CD8-positive, alpha-beta memory T cell (primary cell): ENCODE results near the gene LEPROT. TPM values are rescaled to one million over a fixed set of nuclear protein-coding genes. Genes with fewer than 3 reads are reported as not detected.

ENCODE experiments used
- CTCF ChIA-PET: fragments of 350-600 bp; sonication (Branson Sonifier 250); formaldehyde crosslinking; loops from one replicate; lab custom pipeline; 2021; ENCODE audit warnings: antibody characterized with exemption; lab: Charles Lee
- POLR2A ChIA-PET: fragments of 350-600 bp; sonication (Branson Sonifier 250); formaldehyde crosslinking; loops from one replicate; lab custom pipeline; 2021; ENCODE audit warnings: antibody characterized with exemption; lab: Charles Lee
- DNase-seq, 5 donors: peaks; one replicate each; pipeline versions ENCODE4 v3.0.0 to v3.0.0-alpha.2; 2020 to 2022; ENCODE audit warnings: mixed read lengths in 1 of 5
- H3K27ac ChIP-seq: one replicate; pipeline ENCODE4 v1.7.0; 2013; ENCODE audit warnings: low read depth, mild to moderate bottlenecking, low read length, moderate library complexity
- H3K27me3 ChIP-seq: 2 replicates; pipeline ENCODE4 v1.7.0; 2013; ENCODE audit warnings: low read length, mild to moderate bottlenecking; ENCODE audit not compliant: insufficient read depth, poor library complexity, severe bottlenecking
- H3K36me3 ChIP-seq: 2 replicates; pipeline ENCODE4 v1.7.0; 2013; ENCODE audit warnings: mild to moderate bottlenecking, low read length, moderate library complexity; ENCODE audit not compliant: insufficient read depth
- H3K4me1 ChIP-seq: 2 replicates; pipeline ENCODE4 v1.7.0; 2013; ENCODE audit warnings: mild to moderate bottlenecking, low read length, moderate library complexity; ENCODE audit not compliant: insufficient read depth
- H3K4me3 ChIP-seq: 2 replicates; pipeline ENCODE4 v1.7.0; 2013; ENCODE audit warnings: mild to moderate bottlenecking, low read length
- H3K9me3 ChIP-seq: 2 replicates; pipeline ENCODE4 v1.7.0; 2013; ENCODE audit warnings: mild to moderate bottlenecking, low read length
- H3K27ac Mint-ChIP-seq, 8 donors: one replicate each; pipeline ENCODE4 v1.8.0; 2020 to 2021; ENCODE audit warnings: mixed read lengths in 8 of 8, mild to moderate bottlenecking in 6 of 8, inconsistent platforms in 3 of 8, moderate library complexity in 3 of 8
- H3K27me3 Mint-ChIP-seq, 2 donors: one replicate each; pipeline ENCODE4 v1.8.0; 2020 to 2021; ENCODE audit warnings: mixed read lengths in 2 of 2, mild to moderate bottlenecking in 1 of 2, moderate library complexity in 1 of 2
- H3K36me3 Mint-ChIP-seq, 3 donors: one replicate each; pipeline ENCODE4 v1.8.0; 2020 to 2021; ENCODE audit warnings: mixed read lengths in 3 of 3, inconsistent platforms in 1 of 3, mild to moderate bottlenecking in 1 of 3
- H3K4me1 Mint-ChIP-seq, 3 donors: one replicate each; pipeline ENCODE4 v1.8.0; 2020 to 2021; ENCODE audit warnings: mixed read lengths in 3 of 3, inconsistent platforms in 1 of 3, mild to moderate bottlenecking in 1 of 3
- H3K4me3 Mint-ChIP-seq, 7 donors: one replicate each; pipeline ENCODE4 v1.8.0; 2020 to 2021; ENCODE audit warnings: mixed read lengths in 7 of 7, mild to moderate bottlenecking in 6 of 7, moderate library complexity in 4 of 7, inconsistent platforms in 2 of 7
- H3K9me3 Mint-ChIP-seq, 5 donors: one replicate each; pipeline ENCODE4 v1.8.0; 2020 to 2022; ENCODE audit warnings: mixed read lengths in 5 of 5, mild to moderate bottlenecking in 3 of 5, moderate library complexity in 2 of 5, inconsistent platforms in 1 of 5
- polyA plus RNA-seq: library from polyadenylated mRNA; unstranded; fragments of 300-500 nt; fragmentation: Illumina TruSeq; gene quantifications from one replicate; pipeline ENCODE4 v1.2.3, GENCODE V29; 2021
- total RNA-seq, 2 experiments: library from RNA; stranded (reverse); gene quantifications; one replicate each; pipeline ENCODE4 v1.2.3, GENCODE V29; 2021

The LEPROT gene
- total and polyA plus RNA-seq, 3 experiments from 2014 or later, result 16.4 to 21.6 (median 18.1) TPM

GRCh38 chr1:65416767-65417166 lies 3.7 kb upstream of the LEPROT start:
- peaks cover 17% of the 10 kb centered on the region for H3K4me1 ChIP-seq
- Mint-ChIP-seq H3K36me3 (peaks cover 0 to 6% (median 1%) of the 10 kb centered on the region in 3 donors), H3K4me3 (peak overlapping the region in 1 of 7 donors; percentile 61), H3K9me3 (no peaks in the 10 kb centered on the region), H3K27me3 (peaks cover 0 to 6% of the 10 kb centered on the region in 2 donors), H3K27ac (no peak overlapping the region), H3K4me1 (peaks cover 12 to 16% (median 14%) of the 10 kb centered on the region in 3 donors)
- no peak for DNase-seq
- no peak overlapping the region for H3K4me3 ChIP-seq
- ChIA-PET POLR2A (no interaction called here), CTCF (no interaction called here)
- H3K9me3 ChIP-seq, result no peaks in the 10 kb centered on the region
- H3K27ac ChIP-seq, result no peak overlapping the region
- no peaks in the 10 kb centered on the region for H3K36me3 ChIP-seq
- no peaks in the 10 kb centered on the region for H3K27me3 ChIP-seq

GRCh38 chr1:65417729-65418128 lies 2.7 kb upstream of the LEPROT start:
- Mint-ChIP-seq H3K36me3 (peaks cover 0 to 5% (median 1%) of the 10 kb centered on the region in 3 donors), H3K27ac (no peak overlapping the region), H3K4me1 (peaks cover 12 to 16% (median 14%) of the 10 kb centered on the region in 3 donors)

GRCh38 chr1:65418522-65419185 lies 1.8 kb upstream of the LEPROT start:
- H3K4me3 Mint-ChIP-seq, result peak overlapping the region in 2 of 7 donors; percentile 3 to 41
- POLR2A ChIA-PET, result interaction anchor here (2.1 kb wide), 1 partner anchor 164 kb away, joined by 21 read pairs; no protein-coding TSS in a partner anchor

More at GRCh38 chr1:65417729-65418128, 2.7 kb upstream of the LEPROT start:
- Histone ChIP-seq H3K27me3 (no peaks in the 10 kb centered on the region), H3K4me1 (peaks cover 23% of the 10 kb centered on the region), H3K27ac (peak overlapping the region; percentile 49), H3K36me3 (no peaks in the 10 kb centered on the region), H3K4me3 (no peak overlapping the region), H3K9me3 (no peaks in the 10 kb centered on the region)
- Mint-ChIP-seq H3K4me3 (peak overlapping the region in 2 of 7 donors; percentile 33 to 61), H3K9me3 (no peaks in the 10 kb centered on the region), H3K27me3 (peaks cover 0 to 6% of the 10 kb centered on the region in 2 donors)
- DNase-seq, result no peak
- CTCF ChIA-PET, result interaction anchor here (1.0 kb wide), 1 partner anchor 14 kb away, joined by 3 read pairs; no protein-coding TSS in a partner anchor
- POLR2A ChIA-PET, result no interaction called here

GRCh38 chr1:65419681-65420589 lies 533 bp upstream of the LEPROT start:
- H3K4me1 ChIP-seq, result peaks cover 23% of the 10 kb centered on the region
- no peaks in the 10 kb centered on the region for H3K36me3 ChIP-seq
- ChIA-PET POLR2A (interaction anchor here (0.5 to 2.1 kb wide), 7 partner anchors 10 to 1757 kb away, joined by 3 to 21 read pairs (median 4); partner anchors contain the start of genes DNAI4 and MIER1), CTCF (interaction anchor here (0.6 to 2.2 kb wide), 7 partner anchors 9 to 345 kb away, joined by 3 to 9 read pairs (median 4); no protein-coding TSS in a partner anchor)
- Mint-ChIP-seq H3K36me3 (peaks cover 0 to 5% (median 0%) of the 10 kb centered on the region in 3 donors), H3K4me3 (no peak overlapping the region), H3K27me3 (peaks cover 0 to 2% of the 10 kb centered on the region in 2 donors), H3K4me1 (peaks cover 16 to 23% (median 22%) of the 10 kb centered on the region in 3 donors), H3K9me3 (no peaks in the 10 kb centered on the region), H3K27ac (peak overlapping the region; percentile 83 to 97 (median 94))
- H3K9me3 ChIP-seq, result no peaks in the 10 kb centered on the region
- H3K27ac ChIP-seq, result peak overlapping the region; percentile 74
- peak; percentile 97 to 99 (median 98) for DNase-seq
- H3K4me3 ChIP-seq, result peak overlapping the region; percentile 87
- H3K27me3 ChIP-seq, result no peaks in the 10 kb centered on the region

More at GRCh38 chr1:65418522-65419185, 1.8 kb upstream of the LEPROT start:
- no peak overlapping the region for H3K4me3 ChIP-seq
- DNase-seq, result no peak
- H3K4me1 Mint-ChIP-seq, result peaks cover 13 to 16% (median 14%) of the 10 kb centered on the region in 3 donors
- no peaks in the 10 kb centered on the region for H3K9me3 Mint-ChIP-seq
- H3K27me3 Mint-ChIP-seq, result peaks cover 0 to 2% of the 10 kb centered on the region in 2 donors
- H3K27ac Mint-ChIP-seq, result peak overlapping the region in 2 of 8 donors; percentile 27 to 57
- CTCF ChIA-PET, result interaction anchor here (0.9 to 2.2 kb wide), 4 partner anchors 10 to 343 kb away, joined by 3 to 9 read pairs (median 6); no protein-coding TSS in a partner anchor
- H3K36me3 ChIP-seq, result no peaks in the 10 kb centered on the region
- no peaks in the 10 kb centered on the region for H3K9me3 ChIP-seq
- no peaks in the 10 kb centered on the region for H3K27me3 ChIP-seq
- peak overlapping the region; percentile 74 for H3K27ac ChIP-seq
- peaks cover 0 to 5% (median 0%) of the 10 kb centered on the region in 3 donors for H3K36me3 Mint-ChIP-seq
- H3K4me1 ChIP-seq, result peaks cover 23% of the 10 kb centered on the region

- CTCF ChIA-PET, result no interaction called here
- no peak for DNase-seq
- H3K4me3 ChIP-seq, result peak overlapping the region; percentile 75
These were observed 1.0 kb downstream of the LEPROT start for GRCh38 chr1:65421351-65422025.

GRCh38 chr1:65422241-65423203 lies 2.1 kb downstream of the LEPROT start:
- CTCF ChIA-PET, result interaction anchor here (1.0 kb wide), 1 partner anchor 8 kb away, joined by 3 read pairs; no protein-coding TSS in a partner anchor
- Mint-ChIP-seq H3K36me3 (peaks cover 0 to 30% (median 12%) of the 10 kb centered on the region in 3 donors), H3K9me3 (no peaks in the 10 kb centered on the region), H3K4me3 (no peak overlapping the region), H3K27ac (peak overlapping the region in 1 of 8 donors; percentile 51), H3K4me1 (peaks cover 16 to 25% (median 23%) of the 10 kb centered on the region in 3 donors), H3K27me3 (no peaks in the 10 kb centered on the region)
- POLR2A ChIA-PET, result no interaction called here
- no peaks in the 10 kb centered on the region for H3K27me3 ChIP-seq
- H3K27ac ChIP-seq, result peak overlapping the region; percentile 69
- H3K4me3 ChIP-seq, result no peak overlapping the region
- no peaks in the 10 kb centered on the region for H3K9me3 ChIP-seq
- peaks cover 23% of the 10 kb centered on the region for H3K4me1 ChIP-seq
- peaks cover 4% of the 10 kb centered on the region for H3K36me3 ChIP-seq
- no peak for DNase-seq

More at GRCh38 chr1:65421351-65422025, 1.0 kb downstream of the LEPROT start:
- H3K27me3 ChIP-seq, result no peaks in the 10 kb centered on the region
- Mint-ChIP-seq H3K27me3 (no peaks in the 10 kb centered on the region), H3K36me3 (peaks cover 0 to 20% (median 12%) of the 10 kb centered on the region in 3 donors), H3K4me3 (no peak overlapping the region), H3K27ac (no peak overlapping the region), H3K9me3 (no peaks in the 10 kb centered on the region), H3K4me1 (peaks cover 16 to 25% (median 23%) of the 10 kb centered on the region in 3 donors)
- no peaks in the 10 kb centered on the region for H3K9me3 ChIP-seq
- POLR2A ChIA-PET, result interaction anchor here (0.5 kb wide), 1 partner anchor 155 kb away, joined by 3 read pairs; no protein-coding TSS in a partner anchor
- peak overlapping the region; percentile 69 for H3K27ac ChIP-seq
- H3K36me3 ChIP-seq, result peaks cover 4% of the 10 kb centered on the region
- H3K4me1 ChIP-seq, result peaks cover 23% of the 10 kb centered on the region
